Pancreas (tissue), 10 donors: ENCODE results near the gene AUH. TPM values are rescaled to one million over a fixed set of nuclear protein-coding genes. Genes with fewer than 3 reads are reported as not detected.

Source experiments
- ATAC-seq, 4 donors: fragments of 200-7000 bp; cut with Tn5 transposase; one replicate each; pipeline versions ENCODE4 v1.8.0 to v1.9.1; 2020; ENCODE audit warnings: mild to moderate bottlenecking in 4 of 4, moderate library complexity in 4 of 4
- DNase-seq, 6 donors: peaks; one replicate each; pipeline ENCODE4 v3.0.0-alpha.2; 2020
- FAIRE-seq: peaks from 2 replicates; lab custom pipeline; 2012; peaks lifted over from hg19 to GRCh38; lab: Jason Lieb, UNC
- H3K27ac ChIP-seq, 4 donors: fragments of 200-600 bp; sonication (generic); 1 replicate in 3 of 4; 2 replicates in 1 of 4; pipeline versions ENCODE4 v1.5.0 to v1.8.0; 2020
- H3K27me3 ChIP-seq, 4 donors: fragments of 200-600 bp; one replicate each; pipeline ENCODE4 v1.8.0; 2021
- H3K36me3 ChIP-seq, 3 donors: fragments of 200-600 bp; sonication (generic) in 1 of 3; one replicate each; pipeline versions ENCODE4 v1.5.0 to v1.8.0; 2020 to 2021
- H3K4me1 ChIP-seq, 3 donors: fragments of 200-600 bp; one replicate each; pipeline ENCODE4 v1.8.0; 2021
- H3K4me3 ChIP-seq, 4 donors: fragments of 200-600 bp; sonication (generic) in 2 of 4; one replicate each; pipeline versions ENCODE4 v1.5.0 to v1.8.0; 2020 to 2021
- H3K9me3 ChIP-seq, 4 donors: fragments of 200-600 bp; one replicate each; pipeline ENCODE4 v1.8.0; 2021
- CTCF ChIP-seq, 4 donors: fragments of 200-600 bp; sonication (generic) in 3 of 4; IDR thresholded peaks; one replicate each; pipeline versions ENCODE4 v1.5.0 to v1.8.0; 2021; ENCODE audit warnings: antibody characterized with exemption in 4 of 4
- WGBS, 2 donors: extraction: QIAGEN DNeasy Blood & Tissue Kit; methylation state at CpG; one replicate each; pipeline ENCODE4 v1.1.7; 2013; 5-methylcytosine and 5-hydroxymethylcytosine counted together
- intact Hi-C, 3 donors: fragments of 100-400 bp; cut with DNase I; formaldehyde crosslinking; loops; one replicate each; pipeline versions ENCODE4 v1.11.1 to v1.14.2; 2022
- polyA plus RNA-seq, 2 donors: library from polyadenylated mRNA; stranded (reverse); fragments of 200-250 nt; gene quantifications; one replicate each; pipeline ENCODE4 v1.2.3, GENCODE V29; 2013
- total RNA-seq, 6 donors: library from RNA; stranded (reverse); fragmentation: NEBNext Ultra II Directional in 4 of 6; extraction: Animal tissue kit (Norgen Biotek cat#: 25700) in 4 of 6; gene quantifications; one replicate each; pipeline versions ENCODE4 v1.2.1 to v1.2.4, GENCODE V29; 2021 to 2023
- donor health status: healthy with polysubstance abuse.
- donor health status: DM: no; HTN: no; CAD: no; lungs with moderate emphysema.
- donor health status: DM: no; HTN: no; CAD: no.
- donor health status: control.
- donor health status: control.
- donor health status: Bipolar disorder and iron deficiency.
- donor health status: DM: yes; HTN: yes; CAD: no.
- donor health status: DM: no; HTN: no; CAD: no.
- donor health status: DM: no; HTN: no; CAD: no.
- donor health status: DM: yes; HTN: yes; CAD: no.

The AUH gene
- total and polyA plus RNA-seq, 8 donors, result 11.2 to 19.5 (median 14.7) TPM

- WGBS, 2 donors, result 94 to 99% methylated on average over 6 of the region's 6 CpGs
- FAIRE-seq (no peak), ATAC-seq (no peak), DNase-seq (no peak)
- H3K4me1 ChIP-seq, result no peaks in the 10 kb centered on the region
- H3K27ac ChIP-seq, result no peak overlapping the region
- H3K4me3 ChIP-seq, result no peak overlapping the region
- H3K27me3 ChIP-seq, result no peaks in the 10 kb centered on the region
- TF ChIP-seq CTCF (IDR thresholded peaks at IDR 0.05), result no peak
- H3K36me3 ChIP-seq, result no peaks in the 10 kb centered on the region
- no peaks in the 10 kb centered on the region for H3K9me3 ChIP-seq
- intact Hi-C loops, result no loop called here
Observed at GRCh38 chr9:91248707-91249106, 113.0 kb downstream of the AUH start.

GRCh38 chr9:91247278-91247677, 114.4 kb downstream of the AUH start:
- no peak for FAIRE-seq
- no peak for DNase-seq
- Histone ChIP-seq H3K4me3 (no peak overlapping the region), H3K4me1 (no peaks in the 10 kb centered on the region), H3K27me3 (no peaks in the 10 kb centered on the region), H3K27ac (no peak overlapping the region), H3K36me3 (no peaks in the 10 kb centered on the region), H3K9me3 (no peaks in the 10 kb centered on the region)
- no peak for TF ChIP-seq CTCF (IDR thresholded peaks at IDR 0.05)
- no peak for ATAC-seq
- WGBS, 2 donors, result 95 to 96% methylated on average over 2 of the region's 2 CpGs
- intact Hi-C loops, result no loop called here

- no peak for DNase-seq
- 77 to 80% methylated on average over 5 of the region's 5 CpGs for WGBS, 2 donors
Observed at GRCh38 chr9:91246846-91247245, 114.9 kb downstream of the AUH start.

GRCh38 chr9:91245431-91246313, 116.0 kb downstream of the AUH start:
- H3K36me3 ChIP-seq, result no peaks in the 10 kb centered on the region
- H3K27me3 ChIP-seq, result no peaks in the 10 kb centered on the region
- no peak for TF ChIP-seq CTCF (IDR thresholded peaks at IDR 0.05)
- no peak overlapping the region for H3K27ac ChIP-seq
- DNase-seq, result no peak
- no peak for FAIRE-seq
- intact Hi-C loops, result no loop called here
- H3K4me1 ChIP-seq, result no peaks in the 10 kb centered on the region
- 70 to 74% methylated on average over 8 of the region's 8 CpGs for WGBS, 2 donors
- peak in 2 of 4 donors; percentile 20 to 25 for ATAC-seq
- no peak overlapping the region for H3K4me3 ChIP-seq
- H3K9me3 ChIP-seq, result no peaks in the 10 kb centered on the region

More at GRCh38 chr9:91246846-91247245, 114.9 kb downstream of the AUH start:
- intact Hi-C loops, result no loop called here
- Histone ChIP-seq H3K9me3 (no peaks in the 10 kb centered on the region), H3K4me1 (no peaks in the 10 kb centered on the region), H3K27ac (no peak overlapping the region), H3K36me3 (no peaks in the 10 kb centered on the region), H3K4me3 (no peak overlapping the region), H3K27me3 (no peaks in the 10 kb centered on the region)
- TF ChIP-seq CTCF (IDR thresholded peaks at IDR 0.05), result no peak
- ATAC-seq, result peak in 1 of 4 donors; percentile 13
- no peak for FAIRE-seq

GRCh38 chr9:91243029-91243428, 118.7 kb downstream of the AUH start:
- ATAC-seq (no peak), FAIRE-seq (no peak), DNase-seq (no peak)
- Histone ChIP-seq H3K27me3 (no peaks in the 10 kb centered on the region), H3K27ac (peak overlapping the region in 1 of 4 donors; percentile 3), H3K4me1 (no peaks in the 10 kb centered on the region), H3K36me3 (no peaks in the 10 kb centered on the region), H3K9me3 (no peaks in the 10 kb centered on the region), H3K4me3 (no peak overlapping the region)
- intact Hi-C loops, result no loop called here
- TF ChIP-seq CTCF (IDR thresholded peaks at IDR 0.05), result no peak
- 74 to 88% methylated on average over 2 of the region's 2 CpGs for WGBS, 2 donors
